Neural cell (in vitro differentiated cells): ENCODE measurements around the gene GNLY. TPM values are rescaled to one million over a fixed set of nuclear protein-coding genes. Genes with fewer than 3 reads are reported as not detected.

Source experiments
- H2AFZ ChIP-seq: fragments of 200-600, 300-800 bp; sonication (generic), shearing (Covaris generic); 2 replicates; pipeline ENCODE4 v1.6.0; 2014; ENCODE audit warnings: low read depth, mild to moderate bottlenecking, antibody characterized with exemption, low read length, moderate library complexity
- H3F3A ChIP-seq: fragments of 200-600 bp; shearing (Covaris generic); 2 replicates; pipeline ENCODE4 v1.6.1; 2016; ENCODE audit warnings: mild to moderate bottlenecking, moderate library complexity, mixed read lengths, antibody characterized with exemption, low read length; ENCODE audit not compliant: insufficient read depth, poor library complexity, severe bottlenecking
- H3K27ac ChIP-seq: fragments of 200-600, 300-800 bp; sonication (generic), shearing (Covaris generic); 2 replicates; pipeline ENCODE4 v1.5.1; 2014; ENCODE audit warnings: mild to moderate bottlenecking, low read length, moderate library complexity
- H3K27me3 ChIP-seq: fragments of 300-800, 200-600 bp; sonication (generic), shearing (Covaris generic); 2 replicates; pipeline ENCODE4 v1.6.0; 2014; ENCODE audit warnings: mild to moderate bottlenecking, low read depth, low read length, moderate library complexity; ENCODE audit not compliant: insufficient read depth
- H3K36me3 ChIP-seq: fragments of 300-800, 200-600 bp; sonication (generic), shearing (Covaris generic); 2 replicates; pipeline ENCODE4 v1.5.1; 2014; ENCODE audit warnings: mild to moderate bottlenecking, antibody characterized with exemption, low read length, moderate library complexity; ENCODE audit not compliant: insufficient read depth
- H3K4me2 ChIP-seq: fragments of 300-800, 200-600 bp; sonication (generic), shearing (Covaris generic); 2 replicates; pipeline ENCODE4 v1.6.0; 2014; ENCODE audit warnings: mild to moderate bottlenecking, low read length
- H3K4me3 ChIP-seq: fragments of 300-800, 200-600 bp; sonication (generic), shearing (Covaris generic); 2 replicates; pipeline ENCODE4 v1.5.1; 2014; ENCODE audit warnings: mild to moderate bottlenecking, low read length, moderate library complexity
- H3K79me2 ChIP-seq: fragments of 200-600 bp; shearing (Covaris generic); replicated peaks from 2 replicates; pipeline ENCODE4 v1.6.0; 2014; ENCODE audit warnings: mild to moderate bottlenecking, low read length, moderate library complexity; ENCODE audit not compliant: insufficient read depth
- H3K9ac ChIP-seq: fragments of 300-800, 200-600 bp; sonication (generic), shearing (Covaris generic); 2 replicates; pipeline ENCODE4 v1.6.1; 2016; ENCODE audit warnings: mild to moderate bottlenecking, low read length, mixed read lengths
- H3K9me2 ChIP-seq: fragments of 200-600 bp; shearing (Covaris generic); 2 replicates; pipeline ENCODE4 v1.6.1; 2016; ENCODE audit warnings: mild to moderate bottlenecking, low read length, mixed read lengths; ENCODE audit not compliant: insufficient read depth
- H3K9me3 ChIP-seq: fragments of 200-600, 300-800 bp; sonication (generic), shearing (Covaris generic); 2 replicates; pipeline ENCODE4 v1.6.1; 2016; ENCODE audit warnings: mild to moderate bottlenecking, mixed run types, low read length, moderate library complexity, mixed read lengths
- H4K20me1 ChIP-seq: fragments of 200-600 bp; shearing (Covaris generic); 2 replicates; pipeline ENCODE4 v1.6.1; 2016; ENCODE audit warnings: mild to moderate bottlenecking, mixed run types; ENCODE audit not compliant: insufficient read depth
- CTCF ChIP-seq: fragments of 450-650 bp; IDR thresholded peaks from 2 replicates; pipeline ENCODE4 v1.5.1; 2014; ENCODE audit warnings: antibody characterized with exemption, mild to moderate bottlenecking, moderate library complexity; ENCODE audit not compliant: poor library complexity, severe bottlenecking
- EP300 ChIP-seq: fragments of 450-650 bp; conservative IDR thresholded peaks from 2 replicates; pipeline ENCODE4 v1.6.1; 2014; ENCODE audit warnings: antibody characterized with exemption, mild to moderate bottlenecking, moderate library complexity; ENCODE audit not compliant: poor library complexity, severe bottlenecking
- EZH2 ChIP-seq: fragments of 200-600, 300-800 bp; shearing (Covaris generic), sonication (generic); IDR thresholded peaks from 2 replicates; pipeline ENCODE4 v1.6.1; 2014; ENCODE audit warnings: antibody characterized with exemption, low read length, borderline replicate concordance, mild to moderate bottlenecking; ENCODE audit not compliant: insufficient read depth, poor library complexity, severe bottlenecking
- MXI1 ChIP-seq: fragments of 450-650 bp; conservative IDR thresholded peaks from 2 replicates; pipeline ENCODE4 v1.6.1; 2014; ENCODE audit warnings: antibody characterized with exemption, mild to moderate bottlenecking; ENCODE audit not compliant: poor library complexity, severe bottlenecking
- POLR2AphosphoS5 ChIP-seq: IDR thresholded peaks from 2 replicates; pipeline ENCODE4 v1.6.1; 2012
- RAD21 ChIP-seq: fragments of 450-650 bp; conservative IDR thresholded peaks from 2 replicates; pipeline ENCODE4 v1.6.1; 2014; ENCODE audit warnings: antibody characterized with exemption, mild to moderate bottlenecking, moderate library complexity
- SMC3 ChIP-seq: fragments of 450-650 bp; conservative IDR thresholded peaks from 2 replicates; pipeline ENCODE4 v1.6.1; 2014; ENCODE audit warnings: antibody characterized with exemption, mild to moderate bottlenecking, moderate library complexity; ENCODE audit not compliant: poor library complexity
- TAF1 ChIP-seq: IDR thresholded peaks from 2 replicates; pipeline ENCODE4 v1.6.1; 2012; ENCODE audit warnings: low read depth
- polyA plus RNA-seq: library from polyadenylated mRNA; depleted of rRNA; stranded (reverse); fragments of >200 nt; gene quantifications from 2 replicates; pipeline ENCODE4 v1.2.3, GENCODE V29; 2014
- TF ChIP-seq, protein P1 (sequence below): IDR thresholded peaks from 2 replicates; pipeline ENCODE4 v1.6.1; 2012; ENCODE audit warnings: borderline replicate concordance

GNLY gene
- polyA plus RNA-seq, 1 donor from 2014 or later, result not detected

- Histone ChIP-seq H3K36me3 (no peaks in the 10 kb centered on the region), H3K4me3 (no peak overlapping the region), H3F3A (no peaks in the 10 kb centered on the region), H3K27me3 (no peaks in the 10 kb centered on the region), H3K9me2 (no peaks in the 10 kb centered on the region), H3K79me2 (no peaks in the 10 kb centered on the region), H4K20me1 (no peaks in the 10 kb centered on the region), H3K4me2 (no peak overlapping the region), H3K9me3 (no peaks in the 10 kb centered on the region), H3K9ac (no peak overlapping the region), H3K27ac (no peak overlapping the region), H2AFZ (no peak overlapping the region)
- TF ChIP-seq POLR2AphosphoS5, result no peak
- TF ChIP-seq, protein P1, sequence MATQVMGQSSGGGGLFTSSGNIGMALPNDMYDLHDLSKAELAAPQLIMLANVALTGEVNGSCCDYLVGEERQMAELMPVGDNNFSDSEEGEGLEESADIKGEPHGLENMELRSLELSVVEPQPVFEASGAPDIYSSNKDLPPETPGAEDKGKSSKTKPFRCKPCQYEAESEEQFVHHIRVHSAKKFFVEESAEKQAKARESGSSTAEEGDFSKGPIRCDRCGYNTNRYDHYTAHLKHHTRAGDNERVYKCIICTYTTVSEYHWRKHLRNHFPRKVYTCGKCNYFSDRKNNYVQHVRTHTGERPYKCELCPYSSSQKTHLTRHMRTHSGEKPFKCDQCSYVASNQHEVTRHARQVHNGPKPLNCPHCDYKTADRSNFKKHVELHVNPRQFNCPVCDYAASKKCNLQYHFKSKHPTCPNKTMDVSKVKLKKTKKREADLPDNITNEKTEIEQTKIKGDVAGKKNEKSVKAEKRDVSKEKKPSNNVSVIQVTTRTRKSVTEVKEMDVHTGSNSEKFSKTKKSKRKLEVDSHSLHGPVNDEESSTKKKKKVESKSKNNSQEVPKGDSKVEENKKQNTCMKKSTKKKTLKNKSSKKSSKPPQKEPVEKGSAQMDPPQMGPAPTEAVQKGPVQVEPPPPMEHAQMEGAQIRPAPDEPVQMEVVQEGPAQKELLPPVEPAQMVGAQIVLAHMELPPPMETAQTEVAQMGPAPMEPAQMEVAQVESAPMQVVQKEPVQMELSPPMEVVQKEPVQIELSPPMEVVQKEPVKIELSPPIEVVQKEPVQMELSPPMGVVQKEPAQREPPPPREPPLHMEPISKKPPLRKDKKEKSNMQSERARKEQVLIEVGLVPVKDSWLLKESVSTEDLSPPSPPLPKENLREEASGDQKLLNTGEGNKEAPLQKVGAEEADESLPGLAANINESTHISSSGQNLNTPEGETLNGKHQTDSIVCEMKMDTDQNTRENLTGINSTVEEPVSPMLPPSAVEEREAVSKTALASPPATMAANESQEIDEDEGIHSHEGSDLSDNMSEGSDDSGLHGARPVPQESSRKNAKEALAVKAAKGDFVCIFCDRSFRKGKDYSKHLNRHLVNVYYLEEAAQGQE, result no peak
- no peak for TF ChIP-seq TAF1
- no peak for TF ChIP-seq EP300
- TF ChIP-seq MXI1, result no peak
- TF ChIP-seq EZH2, result no peak
Measured at GRCh38 chr2:85727798-85728197, 33.6 kb downstream of the GNLY start.

DNA sequence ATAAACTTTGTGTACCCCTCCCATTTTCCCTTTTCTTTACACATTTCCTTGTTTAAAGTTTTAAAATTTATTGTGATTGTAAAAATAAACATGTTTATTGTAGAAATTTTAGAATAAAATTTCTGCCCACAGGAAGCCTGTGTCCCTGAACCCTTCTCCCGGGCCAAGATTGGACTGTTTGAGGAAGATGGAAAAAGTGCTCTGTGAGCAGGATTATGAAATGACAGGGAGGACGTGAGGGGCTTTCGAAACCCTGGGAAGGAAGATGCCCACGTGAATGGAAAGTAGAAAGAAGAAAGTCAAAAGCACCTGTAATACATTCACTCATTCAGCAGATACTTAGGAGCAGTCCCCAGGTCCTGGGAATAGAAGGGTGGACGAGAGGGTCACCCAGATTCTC is 34.2 kb downstream of the GNLY start:
- H3K36me3 ChIP-seq, result no peaks in the 10 kb centered on the region
- no peaks in the 10 kb centered on the region for H3K79me2 ChIP-seq
- H3K27ac ChIP-seq, result no peak overlapping the region
- no peaks in the 10 kb centered on the region for H4K20me1 ChIP-seq
- no peak overlapping the region for H3K4me3 ChIP-seq
- TF ChIP-seq CTCF (no peak), EZH2 (no peak), SMC3 (no peak), EP300 (no peak), RAD21 (no peak), TAF1 (no peak), MXI1 (no peak), POLR2AphosphoS5 (no peak)
- TF ChIP-seq, protein P1, result no peak
- H3K4me2 ChIP-seq, result no peak overlapping the region
- no peak overlapping the region for H2AFZ ChIP-seq
- H3K9me3 ChIP-seq, result no peaks in the 10 kb centered on the region
- no peaks in the 10 kb centered on the region for H3K9me2 ChIP-seq
- no peaks in the 10 kb centered on the region for H3F3A ChIP-seq
- no peak overlapping the region for H3K9ac ChIP-seq
- H3K27me3 ChIP-seq, result no peaks in the 10 kb centered on the region
